Activated CD4-positive, alpha-beta T cell treated with anti-CD3 and anti-CD28 coated beads for 1 hour (primary cell): ENCODE measurements around the gene GLG1.
"Not testable (repeated sequence)": the region's sequence is repeated elsewhere in the genome, so short reads cannot be mapped to it uniquely, and the experiment has no call there.

Experiments used
- DNase-seq: peaks from one replicate; pipeline ENCODE4 v3.0.0-alpha.2; 2020

Gene GLG1

GRCh38 chr16:74404148-74404933 is 202.6 kb downstream of the GLG1 start:
- DNase-seq, result not testable (repeated sequence)

DNA sequence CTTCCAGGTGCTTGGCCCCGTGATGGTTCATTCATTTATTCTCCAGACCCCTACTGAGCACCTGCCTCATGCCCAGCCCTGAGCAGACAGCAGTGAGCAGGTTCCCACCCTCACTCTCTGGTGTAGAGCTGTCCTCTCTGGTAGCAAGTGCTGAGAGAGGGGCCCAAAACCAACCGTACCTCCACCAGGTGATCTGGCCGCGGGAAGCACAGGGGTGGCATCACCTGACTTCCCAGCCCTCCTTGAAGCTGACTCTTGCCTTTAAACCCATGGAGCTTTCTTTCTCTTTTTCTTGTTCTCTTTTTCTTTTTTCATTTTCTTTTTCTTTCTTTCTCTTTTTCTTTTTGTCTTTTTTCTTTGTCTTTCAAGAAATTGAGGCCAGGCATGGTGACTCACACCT is 206.7 kb downstream of the GLG1 start:
- DNase-seq, result not testable (repeated sequence)

DNA sequence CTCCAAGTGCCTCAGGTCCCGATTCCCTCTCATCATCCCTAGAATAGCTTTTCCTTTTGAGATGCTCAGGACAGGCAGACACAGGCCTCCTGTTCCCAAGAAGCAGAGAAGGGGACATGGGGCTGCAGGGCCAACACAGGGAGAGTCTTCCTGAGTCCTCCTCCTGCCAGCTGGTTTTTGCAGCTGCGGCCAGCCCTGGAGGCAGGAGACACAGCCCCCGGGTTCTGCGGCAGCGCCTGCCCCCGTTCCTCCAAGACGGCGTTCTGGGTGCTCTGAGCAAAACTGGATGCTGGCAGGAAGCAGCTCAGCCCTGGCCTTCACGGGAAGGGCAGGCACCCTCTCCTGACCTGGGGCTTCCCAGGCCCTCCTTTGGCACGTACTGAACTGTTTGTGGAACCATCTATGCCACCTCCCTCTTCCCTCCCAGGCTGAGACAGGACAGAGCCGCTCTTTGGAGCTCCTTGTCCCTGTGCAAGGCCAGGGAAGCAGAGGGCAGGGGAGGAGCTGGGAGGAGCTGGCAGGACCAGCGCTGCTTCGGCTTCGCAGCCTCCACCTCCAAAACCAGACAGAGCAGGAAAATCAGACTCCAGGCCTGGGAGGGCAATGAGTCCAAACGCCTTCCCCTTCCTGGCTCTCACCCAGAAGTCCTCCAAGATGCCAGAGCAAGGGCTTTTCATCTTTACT is 208.6 kb downstream of the GLG1 start:
- not testable (repeated sequence) for DNase-seq
